Suprapubic skin (tissue), 3 donors: ENCODE measurements around the gene SH3BGRL2.

ENCODE experiments used
- CTCF ChIP-seq, 2 donors: fragments of 200-600 bp in 1 of 2; fragments of 450-650 bp in 1 of 2; sonication (generic) in 1 of 2; IDR thresholded peaks; one replicate each; pipeline ENCODE4 v1.5.1; 2016 to 2019; ENCODE audit warnings: antibody characterized with exemption in 2 of 2, mild to moderate bottlenecking in 1 of 2, moderate library complexity in 1 of 2
- POLR2AphosphoS5 ChIP-seq, 3 donors: sonication (generic); formaldehyde crosslinking; IDR thresholded peaks; one replicate each; pipeline ENCODE4 v1.6.1; 2017; ENCODE audit warnings: antibody characterized with exemption in 3 of 3

GRCh38 chr6:79717989-79718388, 86.9 kb downstream of the SH3BGRL2 start:
- TF ChIP-seq CTCF (IDR thresholded peaks at IDR 0.05) (no peak), POLR2AphosphoS5 (IDR thresholded peaks at IDR 0.05) (no peak)
